ENCODE data around the gene KRT73. TPM values are rescaled to one million over a fixed set of nuclear protein-coding genes. Genes with fewer than 3 reads are reported as not detected.

Gene KRT73
- total and polyA plus RNA-seq, 9 of the 15 experiments (the other 6 are each of a cell fraction or from before 2014, with no cell fraction given) = 0.09 to 0.18 (median 0.13) TPM; not detected in 5

GRCh38 chr12:52662093-52662917, 43.9 kb upstream of the KRT73 start (continued):
- peak; percentile 61; the same call in 1 of the 2 replicates for TF ChIP-seq CHAMP1 (IDR thresholded peaks at IDR 0.05)

GRCh38 chr12:52661668-52662067, 43.3 kb upstream of the KRT73 start:
- no peaks in the 10 kb centered on the region for H3K36me3 ChIP-seq (ENCODE audit: control insufficient read depth, insufficient read depth, low read length)
- H3K79me2 ChIP-seq (ENCODE audit: control insufficient read depth, insufficient read depth, low read length) = no peaks in the 10 kb centered on the region
- H3K9me3 ChIP-seq (replicated peaks; ENCODE audit: control insufficient read depth, insufficient read depth, low read depth, low read length) = no peaks in the 10 kb centered on the region
- no peaks in the 10 kb centered on the region for H3K27me3 ChIP-seq (ENCODE audit: control insufficient read depth in 2 of 2, insufficient read depth in 2 of 2, low read length in 2 of 2)
- in situ Hi-C loops (cut with MboI) (no loop called here), intact Hi-C loops (cut with micrococcal nuclease) (loop anchor here (5.0 kb wide), 1 partner anchor 74 kb away; no protein-coding TSS in a partner anchor)
- FAIRE-seq (no peak), DNase-seq (ENCODE audit: extremely low read depth in 1 of 4, low spot score in 3 of 4) (peak in 1 of 4 experiments; percentile 17), ATAC-seq (no peak; the same call in 2 of the 3 replicates)
- H3K9ac ChIP-seq (ENCODE audit: insufficient read depth in 1 of 2, low read depth in 2 of 2, low read length in 2 of 2) = peak overlapping the region; percentile 2 to 57; a peak in 3 of 4 replicates
- peak overlapping the region; percentile 70 for H2AFZ ChIP-seq (ENCODE audit: low read depth, low read length)
- H3K4me1 ChIP-seq (replicated peaks in 1 of 2; ENCODE audit: control insufficient read depth in 2 of 2, insufficient read depth in 2 of 2, low read length in 2 of 2) = peaks cover 39 to 50% of the 10 kb centered on the region in 2 experiments
- POLR2A ChIA-PET = interaction anchor here (1.0 kb wide), 1 partner anchor 25 kb away, joined by 3 read pairs; no protein-coding TSS in a partner anchor
- H3K4me2 ChIP-seq (ENCODE audit: insufficient read depth, low read length) = peak overlapping the region; percentile 77
- no peak overlapping the region for H3K4me3 ChIP-seq
- BruUV-seq (replicated peaks) = no TSS peak
- TF ChIP-seq SMARCA4 (IDR thresholded peaks at IDR 0.05) = no peak
- TF ChIP-seq ZSCAN32 (CRISPR knock-in tag; IDR thresholded peaks at IDR 0.05) = no peak
- peak; percentile 80 for TF ChIP-seq ZNF316 (IDR thresholded peaks at IDR 0.05)
- TF ChIP-seq CHD2 (IDR thresholded peaks at IDR 0.05; ENCODE audit: low read depth, low read length) = no peak
- TF ChIP-seq ZNF512 (tag; IDR thresholded peaks at IDR 0.05) = 0 out of 2 replicates have a peak, but pooled peaks have one; percentile 43
- TF ChIP-seq RCOR1 (IDR thresholded peaks at IDR 0.05; ENCODE audit: borderline replicate concordance in 1 of 2, low read depth in 2 of 2, low read length in 2 of 2) = 0 out of 4 replicates have a peak, but pooled peaks of 1 of the 2 experiments have one; percentile 39
- TF ChIP-seq PHF20 (IDR thresholded peaks at IDR 0.05; ENCODE audit: partially characterized antibody) = no peak
- TF ChIP-seq MAFG (tag; conservative IDR thresholded peaks at IDR 0.05) = peak; percentile 50
- TF ChIP-seq THRAP3 (IDR thresholded peaks at IDR 0.05; ENCODE audit: borderline replicate concordance) = no peak
- TF ChIP-seq MEIS2 (IDR thresholded peaks at IDR 0.05; ENCODE audit: partially characterized antibody) = peak; percentile 82
- TF ChIP-seq KDM1A (IDR thresholded peaks at IDR 0.05) = peak; percentile 57 to 62; a peak in 3 of 4 replicates
- CTCF ChIA-PET (ENCODE audit: low intra/inter-chr PET ratio) = no interaction called here
- peak overlapping the region; percentile 93 for H3K27ac ChIP-seq (ENCODE audit: extremely low read depth, low read depth, low read length)
- H3K9me1 ChIP-seq (ENCODE audit: control insufficient read depth, insufficient read depth, low read length) = peaks cover 2% of the 10 kb centered on the region
- H4K20me1 ChIP-seq (replicated peaks; ENCODE audit: control insufficient read depth, insufficient read depth, low read length) = no peaks in the 10 kb centered on the region
- 10% methylated on average over 3 of the region's 3 CpGs for WGBS (ENCODE audit: insufficient coverage, low coverage, missing lambda C conversion rate)
